GM12872 (cell line): ENCODE data around the gene TMEM267.

ENCODE experiments used
- TF ChIP-seq, protein P1 (sequence below): IDR thresholded peaks from 3 replicates; pipeline ENCODE4 v1.5.1; 2011; ENCODE audit warnings: low read depth, mild to moderate bottlenecking, low read length, moderate library complexity; ENCODE audit not compliant: insufficient read depth

The TMEM267 gene

GRCh38 chr5:43420241-43420640 lies 63.4 kb downstream of the TMEM267 start:
- TF ChIP-seq, protein P1, sequence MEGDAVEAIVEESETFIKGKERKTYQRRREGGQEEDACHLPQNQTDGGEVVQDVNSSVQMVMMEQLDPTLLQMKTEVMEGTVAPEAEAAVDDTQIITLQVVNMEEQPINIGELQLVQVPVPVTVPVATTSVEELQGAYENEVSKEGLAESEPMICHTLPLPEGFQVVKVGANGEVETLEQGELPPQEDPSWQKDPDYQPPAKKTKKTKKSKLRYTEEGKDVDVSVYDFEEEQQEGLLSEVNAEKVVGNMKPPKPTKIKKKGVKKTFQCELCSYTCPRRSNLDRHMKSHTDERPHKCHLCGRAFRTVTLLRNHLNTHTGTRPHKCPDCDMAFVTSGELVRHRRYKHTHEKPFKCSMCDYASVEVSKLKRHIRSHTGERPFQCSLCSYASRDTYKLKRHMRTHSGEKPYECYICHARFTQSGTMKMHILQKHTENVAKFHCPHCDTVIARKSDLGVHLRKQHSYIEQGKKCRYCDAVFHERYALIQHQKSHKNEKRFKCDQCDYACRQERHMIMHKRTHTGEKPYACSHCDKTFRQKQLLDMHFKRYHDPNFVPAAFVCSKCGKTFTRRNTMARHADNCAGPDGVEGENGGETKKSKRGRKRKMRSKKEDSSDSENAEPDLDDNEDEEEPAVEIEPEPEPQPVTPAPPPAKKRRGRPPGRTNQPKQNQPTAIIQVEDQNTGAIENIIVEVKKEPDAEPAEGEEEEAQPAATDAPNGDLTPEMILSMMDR: no peak

DNA sequence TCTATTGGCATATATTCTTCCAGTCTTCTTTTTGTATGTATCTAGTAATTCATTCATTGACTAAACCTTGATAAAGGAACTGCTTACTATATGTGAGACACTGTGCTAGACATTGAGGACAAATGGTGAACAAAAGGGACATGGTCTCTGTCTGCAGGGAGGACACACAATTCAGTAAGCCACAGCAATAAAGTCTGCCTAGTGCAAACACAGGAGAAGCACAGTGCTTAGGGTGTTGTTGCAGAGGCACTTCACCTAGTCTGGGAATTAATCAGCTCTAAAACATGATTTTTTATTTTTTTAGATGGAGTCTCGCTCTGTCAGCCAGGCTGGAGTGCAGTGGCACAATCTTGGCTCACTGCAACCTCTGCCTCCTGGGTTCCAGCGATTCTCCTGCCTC lies 65.1 kb downstream of the TMEM267 start:
- TF ChIP-seq, protein P1: no peak

DNA sequence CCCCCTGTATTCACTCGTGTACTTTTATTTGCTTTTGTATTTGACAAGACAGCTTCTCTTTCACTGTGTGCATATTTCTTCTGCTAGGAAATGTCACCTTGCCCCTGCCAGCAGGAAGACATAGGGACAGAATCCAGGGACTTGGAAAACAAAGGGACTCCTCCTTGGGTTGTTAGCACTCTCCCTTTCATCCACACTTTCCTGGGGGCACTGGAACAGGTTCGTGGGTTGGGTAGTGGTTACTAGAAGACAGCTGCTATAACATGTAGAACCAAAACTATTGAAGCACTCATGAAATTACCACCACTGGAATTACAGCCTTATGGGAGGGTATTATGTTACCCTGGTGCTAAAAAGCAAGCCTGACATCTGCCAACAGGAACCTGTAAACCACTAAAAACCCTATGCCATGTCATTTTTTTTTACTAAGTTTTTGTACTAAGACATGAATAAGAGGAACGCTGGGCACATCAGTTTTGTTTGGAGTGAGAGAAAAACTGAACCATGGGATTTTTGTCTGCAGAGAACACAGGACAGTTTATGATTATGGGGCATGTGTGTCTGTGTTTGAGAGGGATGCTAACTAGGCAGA lies 66.8 kb downstream of the TMEM267 start:
- TF ChIP-seq, protein P1: no peak

DNA sequence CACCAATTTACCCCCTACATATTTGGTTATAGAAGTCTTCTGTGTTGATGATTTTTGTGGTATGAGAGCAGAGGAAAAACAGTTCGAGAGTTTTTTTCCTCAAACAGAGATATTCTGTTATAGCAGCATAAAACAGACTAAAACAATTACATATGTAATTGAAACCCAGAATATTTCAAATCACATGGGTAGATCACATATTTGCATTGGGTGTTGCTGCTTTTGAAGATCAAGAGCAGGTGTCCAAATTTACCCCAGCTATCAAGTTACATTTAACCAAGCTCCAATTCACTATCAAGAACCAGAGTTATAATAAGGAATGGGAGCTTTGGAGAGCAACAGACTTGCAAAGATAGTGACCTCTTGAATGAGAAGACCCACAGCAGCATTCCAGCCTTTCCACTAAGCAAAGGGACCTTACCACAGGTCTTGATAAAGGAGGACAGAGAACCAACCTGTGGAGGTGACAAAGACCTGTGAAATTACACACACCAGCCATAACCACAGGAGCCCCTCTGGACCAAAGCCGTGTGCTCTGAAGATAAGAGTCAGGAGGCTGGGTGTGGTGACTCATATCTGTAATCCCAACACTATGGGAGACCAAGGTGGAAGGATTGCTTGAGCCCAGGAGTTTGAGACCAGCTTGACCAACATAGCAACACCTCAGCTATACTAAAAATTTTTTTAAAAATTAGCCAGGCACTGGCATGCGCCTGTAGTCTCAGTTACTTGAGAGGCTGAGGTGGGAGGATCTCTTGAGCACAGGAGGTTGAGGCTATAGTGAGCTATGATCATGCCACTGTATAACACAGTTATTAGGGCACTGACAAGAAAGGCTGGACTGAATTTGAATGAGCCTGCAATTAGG lies 67.5 kb downstream of the TMEM267 start:
- TF ChIP-seq, protein P1: no peak

DNA sequence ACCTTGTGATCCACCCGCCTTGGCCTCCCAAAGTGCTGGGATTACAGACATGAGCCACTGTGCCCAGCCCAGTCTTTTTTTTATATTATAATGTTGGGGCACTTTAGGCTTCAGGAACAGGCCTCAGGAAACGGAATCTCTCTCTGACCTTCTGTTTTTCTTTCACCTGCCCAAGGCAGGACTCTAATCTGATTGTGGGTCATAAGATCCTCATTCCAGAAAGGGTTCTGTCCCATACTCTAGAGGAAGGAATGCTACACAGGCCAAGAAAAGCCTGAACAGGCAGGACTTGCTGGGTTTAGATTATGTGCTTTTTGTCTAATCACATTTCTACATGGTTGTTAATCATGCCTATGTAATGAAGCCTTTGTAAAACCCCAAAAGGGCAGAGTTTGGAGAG lies 69.7 kb downstream of the TMEM267 start:
- TF ChIP-seq, protein P1: no peak

GRCh38 chr5:43412644-43413043 lies 71.0 kb downstream of the TMEM267 start:
- TF ChIP-seq, protein P1: no peak

DNA sequence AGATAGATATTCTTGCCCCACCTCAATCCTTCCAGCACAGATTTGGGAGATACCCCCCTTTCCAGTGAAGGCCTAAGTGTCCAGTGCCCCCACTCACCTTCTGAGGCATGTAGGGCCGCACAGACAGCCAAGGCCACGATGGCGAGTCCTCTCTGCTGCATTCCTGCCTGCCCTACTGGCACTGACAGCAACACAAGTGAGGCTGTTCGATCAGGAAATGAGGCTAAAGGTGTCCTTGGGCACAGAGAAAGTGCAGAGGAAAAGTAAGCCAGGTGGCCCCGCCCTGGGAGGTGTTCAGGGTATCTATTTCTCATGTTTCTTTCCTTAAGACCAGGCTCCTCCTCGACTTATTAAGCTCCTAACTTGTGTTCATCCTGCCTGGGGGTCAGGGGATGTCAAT lies 71.5 kb downstream of the TMEM267 start, which contains the start of gene CCL28:
Gene CCL28, minus strand, starts transcription at position 236 of the 400 bp plus-strand sequence. Its CDS starts 75 bp downstream, at position 161.
- TF ChIP-seq, protein P1: no peak
